Thoracic aorta (tissue), 2 donors: ENCODE results near the gene MEP1B. TPM values are rescaled to one million over a fixed set of nuclear protein-coding genes. Genes with fewer than 3 reads are reported as not detected.

Experiments
- ATAC-seq: fragments of 150-250 bp; one replicate; pipeline ENCODE4 v1.8.0; 2017; ENCODE audit warnings: low read depth; ENCODE audit not compliant: insufficient number of reproducible peaks, low FRiP score
- DNase-seq: peaks from one replicate; pipeline ENCODE4 v3.0.0-alpha.2; 2020; ENCODE audit warnings: low spot score
- H3K27ac ChIP-seq, 2 donors: fragments of 200-600 bp; sonication (generic); 1 replicate in 1 of 2; 2 replicates in 1 of 2; pipeline ENCODE4 v1.5.1; 2016; ENCODE audit warnings: mild to moderate bottlenecking in 2 of 2, moderate library complexity in 2 of 2
- H3K27me3 ChIP-seq: fragments of 200-600 bp; sonication (generic); replicated peaks from 2 replicates; pipeline ENCODE4 v1.6.0; 2016; ENCODE audit warnings: mild to moderate bottlenecking; ENCODE audit not compliant: insufficient read depth
- H3K36me3 ChIP-seq: fragments of 200-600 bp; sonication (generic); one replicate; pipeline ENCODE4 v1.5.1; 2016
- H3K4me1 ChIP-seq, 2 donors: fragments of 200-600 bp; sonication (generic); 1 replicate in 1 of 2; 2 replicates in 1 of 2; pipeline versions ENCODE4 v1.5.1 to v1.6.0; 2016; ENCODE audit warnings: low read depth in 2 of 2, mild to moderate bottlenecking in 1 of 2; ENCODE audit not compliant: control insufficient read depth in 1 of 2
- H3K4me3 ChIP-seq: fragments of 200-600 bp; sonication (generic); 2 replicates; pipeline ENCODE4 v1.5.1; 2016; ENCODE audit warnings: mild to moderate bottlenecking
- H3K9me3 ChIP-seq: fragments of 200-600 bp; sonication (generic); 2 replicates; pipeline ENCODE4 v1.5.1; 2016
- total RNA-seq, 2 donors: library from RNA; depleted of rRNA; stranded (reverse); fragments of >200 nt; gene quantifications; one replicate each; pipeline versions ENCODE4 v1.1.0 to v1.2.3, GENCODE V29; 2016
- TF ChIP-seq, protein P1 (sequence below): fragments of 200-600 bp; sonication (generic); IDR thresholded peaks from one replicate; pipeline ENCODE4 v1.5.1; 2019; ENCODE audit warnings: antibody characterized with exemption

The MEP1B gene
- not detected for total RNA-seq

DNA sequence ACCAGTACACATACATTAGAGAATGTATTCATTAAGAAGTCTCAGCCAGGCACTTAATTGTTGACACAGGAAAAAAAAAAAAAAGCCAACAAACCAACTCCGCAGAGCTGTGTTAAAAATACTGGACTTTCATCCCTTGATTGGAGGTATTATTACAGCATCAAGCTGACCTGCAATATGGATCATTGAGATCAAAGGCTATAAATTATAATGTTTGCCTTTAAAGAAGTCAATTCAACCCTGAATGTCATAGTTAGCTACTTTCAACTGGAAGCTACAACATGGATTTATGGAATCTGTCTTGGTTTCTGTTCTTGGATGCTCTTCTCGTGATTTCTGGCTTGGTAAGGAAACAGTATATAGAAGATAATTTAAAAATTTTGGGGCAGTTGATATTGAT, at the start of gene MEP1B:
Gene MEP1B (plus strand): TSS at position 250 of the 400 bp plus-strand sequence. CDS start 32 bp downstream, at position 282.
- H3K4me1 ChIP-seq, result no peaks in the 10 kb centered on the region
- peaks cover 3% of the 10 kb centered on the region for H3K9me3 ChIP-seq
- TF ChIP-seq, protein P1, sequence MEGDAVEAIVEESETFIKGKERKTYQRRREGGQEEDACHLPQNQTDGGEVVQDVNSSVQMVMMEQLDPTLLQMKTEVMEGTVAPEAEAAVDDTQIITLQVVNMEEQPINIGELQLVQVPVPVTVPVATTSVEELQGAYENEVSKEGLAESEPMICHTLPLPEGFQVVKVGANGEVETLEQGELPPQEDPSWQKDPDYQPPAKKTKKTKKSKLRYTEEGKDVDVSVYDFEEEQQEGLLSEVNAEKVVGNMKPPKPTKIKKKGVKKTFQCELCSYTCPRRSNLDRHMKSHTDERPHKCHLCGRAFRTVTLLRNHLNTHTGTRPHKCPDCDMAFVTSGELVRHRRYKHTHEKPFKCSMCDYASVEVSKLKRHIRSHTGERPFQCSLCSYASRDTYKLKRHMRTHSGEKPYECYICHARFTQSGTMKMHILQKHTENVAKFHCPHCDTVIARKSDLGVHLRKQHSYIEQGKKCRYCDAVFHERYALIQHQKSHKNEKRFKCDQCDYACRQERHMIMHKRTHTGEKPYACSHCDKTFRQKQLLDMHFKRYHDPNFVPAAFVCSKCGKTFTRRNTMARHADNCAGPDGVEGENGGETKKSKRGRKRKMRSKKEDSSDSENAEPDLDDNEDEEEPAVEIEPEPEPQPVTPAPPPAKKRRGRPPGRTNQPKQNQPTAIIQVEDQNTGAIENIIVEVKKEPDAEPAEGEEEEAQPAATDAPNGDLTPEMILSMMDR, result no peak
- H3K4me3 ChIP-seq, result no peak within 1 kb of the TSS
- H3K36me3 ChIP-seq, result no peaks in the 10 kb centered on the region
- no peaks in the 10 kb centered on the region for H3K27me3 ChIP-seq
- no peak within 1 kb of the TSS for H3K27ac ChIP-seq
- DNase-seq (no peak), ATAC-seq (no peak)

DNA sequence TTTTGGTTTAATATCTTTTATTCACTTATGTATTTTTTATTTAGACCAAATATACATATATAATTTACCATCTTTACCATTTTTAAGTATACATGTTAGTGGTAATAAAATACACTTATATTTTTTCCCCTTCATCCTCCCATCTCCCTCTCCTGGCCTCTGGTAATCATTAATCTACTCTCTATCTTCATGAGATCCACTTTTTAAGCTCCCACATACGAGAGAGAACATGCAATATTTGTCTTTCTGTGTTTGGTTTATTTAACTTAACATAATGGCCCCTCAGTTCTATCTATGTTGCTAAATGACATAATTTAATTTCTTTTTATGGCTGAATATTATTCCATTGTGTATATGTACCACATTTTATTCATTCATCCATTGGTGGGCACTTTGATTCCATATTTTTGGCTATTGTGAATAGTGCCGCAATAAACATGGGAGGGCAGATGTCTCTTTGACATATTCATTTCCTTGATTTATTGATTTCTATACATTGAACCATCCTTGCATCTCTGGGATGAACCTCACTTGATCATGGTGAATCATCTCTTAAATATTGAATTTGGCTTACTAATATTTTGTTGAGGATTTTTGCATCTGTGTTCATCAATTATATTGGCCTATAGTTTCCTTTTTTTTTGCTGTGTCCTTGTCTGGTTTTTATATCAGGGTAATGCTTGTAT, 41.5 kb upstream of the MEP1B start:
- Histone ChIP-seq H3K9me3 (no peaks in the 10 kb centered on the region), H3K4me1 (no peaks in the 10 kb centered on the region), H3K36me3 (no peaks in the 10 kb centered on the region), H3K4me3 (no peak overlapping the region), H3K27me3 (no peaks in the 10 kb centered on the region), H3K27ac (no peak overlapping the region)
- TF ChIP-seq, protein P1, result no peak
- ATAC-seq (no peak), DNase-seq (no peak)

DNA sequence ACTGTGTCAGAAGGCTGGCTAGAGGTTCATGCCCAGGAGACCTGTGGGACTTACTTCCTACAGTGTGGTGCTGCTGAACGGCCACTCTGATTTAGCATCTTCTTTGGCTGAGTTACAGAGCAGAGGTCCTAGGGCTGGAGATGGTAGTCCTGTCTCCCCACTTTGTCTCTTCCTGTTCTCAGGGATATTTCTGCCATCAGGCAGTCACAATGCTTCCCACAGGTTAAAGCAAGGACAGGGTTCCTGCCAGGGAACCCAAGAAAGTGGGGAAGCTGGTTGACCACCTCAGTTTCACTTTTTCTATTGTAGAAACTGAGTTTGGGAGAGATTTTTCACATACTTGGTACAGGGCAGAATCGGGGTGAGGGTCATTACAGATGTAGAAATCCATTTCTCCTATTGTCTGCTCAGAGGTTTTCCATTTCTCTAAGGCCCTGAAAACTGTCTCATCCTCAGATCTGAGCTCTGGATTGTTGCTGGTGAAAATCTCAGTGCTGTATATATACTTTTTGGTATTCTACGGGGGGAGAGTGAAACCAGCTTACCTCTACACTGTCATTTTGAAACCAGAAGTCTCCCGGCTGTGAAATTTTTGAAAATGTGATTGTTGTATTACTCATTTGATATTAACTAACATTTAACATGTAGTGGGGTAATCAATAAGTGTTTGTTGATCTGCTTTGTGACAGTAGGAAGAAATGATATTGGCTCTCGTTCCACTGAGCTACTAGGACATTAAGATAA, 37.0 kb upstream of the MEP1B start:
- no peaks in the 10 kb centered on the region for H3K27me3 ChIP-seq
- H3K9me3 ChIP-seq, result no peaks in the 10 kb centered on the region
- no peaks in the 10 kb centered on the region for H3K36me3 ChIP-seq
- DNase-seq (no peak), ATAC-seq (no peak)
- H3K4me1 ChIP-seq, result no peaks in the 10 kb centered on the region
- H3K27ac ChIP-seq, result no peak overlapping the region
- TF ChIP-seq, protein P1, result no peak
- no peak overlapping the region for H3K4me3 ChIP-seq

DNA sequence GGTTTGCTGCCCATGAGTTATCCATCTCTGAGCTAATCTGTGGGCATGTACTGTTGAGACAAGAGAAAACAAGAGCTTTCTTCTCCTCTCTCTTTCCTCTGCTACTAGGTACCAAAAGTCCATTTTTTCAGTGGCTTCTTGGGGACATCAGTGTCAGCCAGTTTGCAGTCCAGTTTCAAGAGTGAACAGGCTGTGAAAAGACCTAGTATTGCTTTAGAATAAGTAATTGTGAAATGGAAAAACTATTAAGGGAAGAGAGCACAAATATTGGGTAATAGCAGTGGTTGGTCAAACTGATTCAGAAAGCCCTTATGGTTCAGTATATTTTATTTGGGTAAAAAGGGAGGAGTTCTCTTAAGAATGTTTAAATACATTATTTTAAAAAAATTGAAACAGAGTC, 33.0 kb upstream of the MEP1B start:
- no peaks in the 10 kb centered on the region for H3K36me3 ChIP-seq
- no peak overlapping the region for H3K4me3 ChIP-seq
- no peaks in the 10 kb centered on the region for H3K27me3 ChIP-seq
- no peaks in the 10 kb centered on the region for H3K9me3 ChIP-seq
- TF ChIP-seq, protein P1, result no peak
- no peak for ATAC-seq
- DNase-seq, result no peak
- H3K27ac ChIP-seq, result no peak overlapping the region
- peaks cover 0 to 6% of the 10 kb centered on the region in 2 donors for H3K4me1 ChIP-seq

DNA sequence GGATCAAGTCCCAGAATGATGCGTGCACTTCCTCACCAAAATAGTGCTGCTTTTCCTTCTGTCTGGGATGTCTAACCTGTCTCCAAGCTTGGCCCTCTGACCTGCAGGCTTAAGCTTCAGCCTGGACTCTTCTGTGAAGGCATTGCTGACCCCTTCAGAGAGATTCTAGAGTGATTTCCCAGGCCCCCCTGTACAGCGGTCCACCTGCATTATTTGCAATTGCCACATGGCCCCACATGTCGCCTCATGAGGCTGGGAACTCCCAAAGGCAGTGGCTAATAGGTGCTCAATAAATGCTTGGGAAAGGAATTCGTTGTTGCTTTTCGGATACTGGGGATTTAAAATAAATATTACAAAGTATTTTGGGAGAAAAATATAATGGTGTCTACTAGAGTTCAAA, 32.3 kb upstream of the MEP1B start:
- no peak for ATAC-seq
- DNase-seq, result no peak
- Histone ChIP-seq H3K9me3 (no peaks in the 10 kb centered on the region), H3K4me3 (no peak overlapping the region), H3K27ac (no peak overlapping the region), H3K27me3 (no peaks in the 10 kb centered on the region), H3K4me1 (peaks cover 0 to 6% of the 10 kb centered on the region in 2 donors), H3K36me3 (no peaks in the 10 kb centered on the region)
- TF ChIP-seq, protein P1, result no peak
